COLO829 (cell line): Measurements from ENCODE around the gene VWA2.

ENCODE experiments used
- DNase-seq: peaks from one replicate; pipeline ENCODE4 v3.0.0; 2012; ENCODE audit warnings: low spot score

The VWA2 gene, protein sequence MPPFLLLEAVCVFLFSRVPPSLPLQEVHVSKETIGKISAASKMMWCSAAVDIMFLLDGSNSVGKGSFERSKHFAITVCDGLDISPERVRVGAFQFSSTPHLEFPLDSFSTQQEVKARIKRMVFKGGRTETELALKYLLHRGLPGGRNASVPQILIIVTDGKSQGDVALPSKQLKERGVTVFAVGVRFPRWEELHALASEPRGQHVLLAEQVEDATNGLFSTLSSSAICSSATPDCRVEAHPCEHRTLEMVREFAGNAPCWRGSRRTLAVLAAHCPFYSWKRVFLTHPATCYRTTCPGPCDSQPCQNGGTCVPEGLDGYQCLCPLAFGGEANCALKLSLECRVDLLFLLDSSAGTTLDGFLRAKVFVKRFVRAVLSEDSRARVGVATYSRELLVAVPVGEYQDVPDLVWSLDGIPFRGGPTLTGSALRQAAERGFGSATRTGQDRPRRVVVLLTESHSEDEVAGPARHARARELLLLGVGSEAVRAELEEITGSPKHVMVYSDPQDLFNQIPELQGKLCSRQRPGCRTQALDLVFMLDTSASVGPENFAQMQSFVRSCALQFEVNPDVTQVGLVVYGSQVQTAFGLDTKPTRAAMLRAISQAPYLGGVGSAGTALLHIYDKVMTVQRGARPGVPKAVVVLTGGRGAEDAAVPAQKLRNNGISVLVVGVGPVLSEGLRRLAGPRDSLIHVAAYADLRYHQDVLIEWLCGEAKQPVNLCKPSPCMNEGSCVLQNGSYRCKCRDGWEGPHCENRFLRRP

DNA sequence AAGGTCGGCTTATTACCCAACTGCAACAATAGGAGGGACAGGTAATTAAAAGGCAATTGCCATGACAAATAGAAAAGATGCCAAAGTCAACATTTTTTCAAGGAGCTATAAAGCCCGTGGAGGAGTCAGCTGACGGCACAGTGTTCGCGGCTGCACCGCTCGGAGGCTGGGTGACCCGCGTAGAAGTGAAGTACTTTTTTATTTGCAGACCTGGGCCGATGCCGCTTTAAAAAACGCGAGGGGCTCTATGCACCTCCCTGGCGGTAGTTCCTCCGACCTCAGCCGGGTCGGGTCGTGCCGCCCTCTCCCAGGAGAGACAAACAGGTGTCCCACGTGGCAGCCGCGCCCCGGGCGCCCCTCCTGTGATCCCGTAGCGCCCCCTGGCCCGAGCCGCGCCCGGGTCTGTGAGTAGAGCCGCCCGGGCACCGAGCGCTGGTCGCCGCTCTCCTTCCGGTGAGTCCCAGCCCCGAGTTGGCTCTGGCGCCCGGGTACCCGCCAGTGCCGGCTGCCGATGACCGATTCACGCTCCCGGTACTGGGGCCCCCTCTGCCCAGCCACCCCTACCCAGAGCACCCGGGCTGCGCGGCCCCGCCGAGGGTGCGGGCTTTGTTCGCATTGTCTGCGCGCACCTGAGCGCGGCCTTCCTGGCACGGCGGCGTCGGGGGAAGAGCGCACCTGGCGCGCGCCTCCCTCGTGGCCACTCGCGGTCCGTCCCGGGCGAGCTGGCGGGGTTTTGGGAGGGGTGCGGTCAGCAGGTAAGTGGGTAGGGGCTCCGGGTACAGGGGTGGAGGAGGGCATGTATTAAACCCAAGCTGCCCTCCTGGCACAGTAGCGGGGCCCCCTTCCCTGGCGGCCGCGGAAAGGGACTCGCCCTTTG lies at the start of gene VWA2:
VWA2 (plus strand) TSS at position 138 of the 877 bp plus-strand sequence. CDS start 9,460 bp downstream, outside the sequence.
- no peak for DNase-seq

DNA sequence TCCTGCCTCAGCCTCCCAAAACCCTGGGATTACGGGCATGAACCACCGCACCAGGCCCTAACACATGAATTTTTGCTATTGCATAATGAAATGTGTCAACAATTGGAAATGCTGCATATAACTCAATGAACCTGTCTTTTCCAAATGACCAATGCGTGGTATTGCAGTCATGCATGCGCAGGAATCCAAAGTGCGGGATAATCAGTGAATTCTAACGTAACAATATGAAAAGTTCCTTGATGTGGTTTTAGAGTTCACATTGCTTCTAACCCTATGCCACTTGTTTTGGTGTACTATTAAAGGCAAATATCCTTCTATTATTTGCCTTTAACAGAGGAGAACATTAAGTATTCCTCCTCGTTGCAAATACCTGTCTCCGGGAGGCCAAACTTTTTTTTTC lies 49.4 kb upstream of the VWA2 start:
- DNase-seq, result no peak

DNA sequence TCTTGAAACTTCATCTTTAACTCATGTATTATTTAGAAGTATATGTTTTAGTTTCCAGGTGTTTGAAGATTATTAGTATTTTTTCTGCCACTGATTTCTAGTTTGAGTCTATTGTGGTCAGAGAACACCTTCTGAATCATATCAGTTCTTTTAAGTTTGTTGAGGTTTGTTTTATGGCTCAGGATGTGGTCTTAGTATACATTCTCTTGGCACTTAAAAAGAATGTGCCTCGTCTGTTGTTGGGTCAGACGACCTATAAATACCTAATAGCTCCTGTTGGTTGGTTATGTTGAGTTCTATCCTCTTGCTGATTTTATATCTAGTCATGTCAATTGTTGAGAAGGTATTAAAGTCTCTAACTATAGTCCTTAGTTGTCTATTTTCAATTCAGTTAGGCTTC lies 44.0 kb upstream of the VWA2 start:
- DNase-seq, result no peak

DNA sequence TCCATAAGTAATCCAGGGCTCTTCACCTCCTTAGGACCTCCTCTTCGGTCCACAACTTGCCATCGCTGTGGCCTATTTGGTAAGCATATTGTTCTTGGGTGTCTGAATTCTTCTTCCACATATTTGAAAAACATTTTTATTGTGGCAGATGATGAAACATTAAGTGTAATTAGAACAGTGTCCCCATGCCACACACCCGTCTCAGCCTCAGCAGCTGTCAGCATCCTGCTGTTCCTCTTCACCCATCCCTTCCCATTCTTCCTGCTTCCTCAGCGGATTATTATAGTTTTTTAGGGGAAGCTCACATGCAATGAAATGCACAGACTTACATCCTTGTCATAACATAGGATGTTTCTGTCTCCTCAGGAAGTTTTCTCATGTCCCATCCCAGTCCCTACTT lies 39.8 kb upstream of the VWA2 start:
- no peak for DNase-seq

DNA sequence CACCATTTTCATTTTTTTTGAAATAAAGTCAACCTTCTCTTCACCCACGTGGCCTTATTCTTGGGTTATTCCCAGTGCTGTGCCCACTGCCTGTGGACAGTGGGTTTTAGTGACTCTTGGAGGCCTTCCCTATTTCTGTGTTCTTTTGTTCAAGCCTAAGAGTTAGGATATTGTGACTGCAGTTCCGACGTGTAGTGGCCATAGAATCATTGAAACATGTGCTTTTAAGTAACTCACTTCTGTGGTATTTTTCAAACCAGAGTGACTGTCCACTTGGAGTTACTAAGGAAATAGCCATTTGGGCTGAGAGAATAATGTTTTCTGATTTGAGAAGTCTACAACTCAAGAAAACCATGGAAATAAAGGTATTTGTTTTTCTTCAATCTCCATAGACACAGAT lies 36.2 kb upstream of the VWA2 start:
- no peak for DNase-seq

DNA sequence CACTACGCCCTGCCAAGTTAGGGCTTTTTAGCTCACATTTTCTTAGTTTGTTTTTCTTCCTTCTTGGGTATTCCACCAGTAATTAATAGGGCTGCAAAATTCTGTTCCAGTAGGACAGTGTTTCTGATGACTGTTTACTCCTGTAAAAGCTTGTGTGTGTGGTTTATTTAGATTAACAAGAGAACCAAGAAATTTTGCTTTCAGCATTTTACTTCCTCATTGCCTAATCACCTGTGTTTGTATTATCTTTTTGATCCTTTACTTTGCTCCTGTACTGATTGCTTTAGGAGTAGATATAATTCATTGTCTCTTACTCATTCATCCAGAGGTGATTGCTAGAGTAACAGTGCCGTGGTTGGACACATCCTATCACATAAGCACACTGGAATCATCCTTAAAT lies 32.2 kb upstream of the VWA2 start:
- no peak for DNase-seq

DNA sequence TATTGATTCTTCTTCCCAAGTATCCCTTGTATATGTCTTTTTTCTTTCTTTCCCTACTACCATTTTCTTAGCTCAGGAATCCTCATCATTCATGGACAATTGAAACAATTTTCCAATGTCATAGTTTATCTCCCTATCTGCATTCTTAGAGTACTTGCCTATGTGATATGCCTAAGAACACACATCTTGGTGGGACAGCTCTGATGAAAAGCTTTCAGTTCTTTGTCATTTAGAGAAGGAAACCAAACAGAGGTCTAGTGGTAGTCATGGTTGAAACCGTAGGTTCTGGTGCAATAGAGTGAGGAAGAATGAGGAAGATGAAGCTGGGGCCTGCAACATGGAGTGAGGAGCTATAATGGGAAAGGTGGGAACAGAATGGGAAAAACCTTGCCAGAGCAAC lies 31.7 kb upstream of the VWA2 start:
- no peak for DNase-seq

DNA sequence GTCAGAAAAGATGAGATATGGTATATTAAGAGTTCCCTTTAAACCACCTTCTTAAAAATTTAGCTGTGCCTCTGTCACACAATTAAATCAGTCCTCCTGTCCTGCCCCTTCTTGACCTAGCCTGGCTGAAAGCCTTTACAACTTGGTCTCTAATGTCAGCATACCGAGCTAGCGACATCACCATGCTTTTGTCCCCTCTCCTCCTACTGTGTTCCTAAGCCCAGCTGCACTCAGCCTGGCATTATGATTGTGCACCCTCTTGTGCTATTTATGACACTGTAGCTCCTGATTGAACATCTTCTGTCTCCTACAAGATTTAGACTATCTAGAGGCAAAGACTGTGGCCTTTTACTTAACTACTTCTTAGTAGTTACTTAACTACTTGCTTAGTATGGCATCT lies 30.7 kb upstream of the VWA2 start:
- DNase-seq, result no peak

DNA sequence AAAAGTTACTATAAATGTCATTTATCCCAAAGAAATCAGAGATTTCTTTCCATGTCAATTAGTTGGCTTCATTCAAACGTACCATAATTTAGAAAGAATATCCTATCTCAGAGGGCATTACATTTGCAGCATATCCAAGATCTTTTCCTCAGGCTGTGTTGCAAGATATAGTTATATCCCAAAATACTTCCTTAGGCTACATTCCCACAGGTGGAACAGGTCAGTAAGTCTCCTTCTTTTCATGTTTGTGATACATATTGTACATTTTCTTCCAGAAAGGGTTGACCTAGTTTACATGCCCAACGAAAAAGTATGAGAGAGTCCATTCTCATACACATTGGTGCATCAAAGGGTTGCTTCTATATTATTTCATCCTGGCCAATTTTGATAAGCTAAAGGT lies 26.9 kb upstream of the VWA2 start:
- DNase-seq, result no peak

DNA sequence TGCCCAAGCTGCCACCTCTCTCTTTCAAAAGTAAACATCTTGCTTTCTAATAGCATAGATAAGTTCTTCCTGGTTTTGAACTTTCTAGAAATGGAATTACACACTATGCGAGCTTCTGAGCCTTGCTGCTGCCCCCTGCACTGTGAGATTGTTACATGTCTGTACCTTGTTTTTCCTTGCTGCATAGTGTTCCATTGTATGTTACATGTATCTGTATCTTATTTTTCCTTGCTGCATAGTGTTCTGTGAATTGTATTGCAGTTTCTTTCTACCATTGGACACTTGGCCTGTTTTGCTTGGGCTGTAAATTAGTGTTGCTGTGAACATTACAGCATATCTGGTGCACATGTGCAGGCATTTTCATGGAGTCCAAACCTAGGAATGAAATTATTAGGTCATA lies 24.0 kb upstream of the VWA2 start:
- no peak for DNase-seq

DNA sequence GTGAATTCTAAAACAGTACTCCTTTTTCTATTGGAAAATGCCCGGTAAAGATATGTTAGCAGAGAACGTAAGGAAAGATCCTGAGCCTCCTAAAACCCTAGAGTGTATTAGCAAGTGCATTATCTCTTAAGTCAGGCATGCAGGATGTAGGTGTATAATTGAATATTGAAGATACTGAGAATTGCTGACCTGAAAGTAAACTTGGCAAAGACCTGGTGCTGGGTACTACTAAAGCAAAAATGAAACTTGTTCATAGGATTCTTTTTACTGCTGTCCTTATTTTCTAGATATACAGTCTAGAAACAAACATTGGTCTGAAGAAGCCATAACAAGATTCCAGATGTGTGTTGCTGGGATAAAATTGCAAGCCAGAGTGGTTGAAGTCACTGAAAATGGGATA lies 18.8 kb upstream of the VWA2 start:
- no peak for DNase-seq

DNA sequence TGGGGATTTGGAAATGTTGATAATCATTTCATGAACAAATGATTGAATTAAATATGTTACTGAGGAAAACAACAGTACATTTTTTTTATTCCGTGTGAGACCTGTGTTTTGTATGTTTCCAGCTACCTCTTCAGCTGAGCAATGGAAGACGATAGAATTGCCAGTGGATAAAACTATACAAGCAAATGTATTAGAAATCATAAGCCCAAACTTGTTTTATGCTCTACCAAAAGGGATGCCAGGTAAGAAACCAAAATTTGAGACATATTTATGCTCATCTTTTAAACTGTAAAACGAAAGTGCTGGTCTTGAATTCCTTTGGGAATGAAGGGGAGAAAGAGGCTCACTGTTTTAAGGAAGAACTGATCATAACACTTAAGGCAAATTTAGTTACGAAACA lies 17.8 kb upstream of the VWA2 start:
- no peak for DNase-seq

DNA sequence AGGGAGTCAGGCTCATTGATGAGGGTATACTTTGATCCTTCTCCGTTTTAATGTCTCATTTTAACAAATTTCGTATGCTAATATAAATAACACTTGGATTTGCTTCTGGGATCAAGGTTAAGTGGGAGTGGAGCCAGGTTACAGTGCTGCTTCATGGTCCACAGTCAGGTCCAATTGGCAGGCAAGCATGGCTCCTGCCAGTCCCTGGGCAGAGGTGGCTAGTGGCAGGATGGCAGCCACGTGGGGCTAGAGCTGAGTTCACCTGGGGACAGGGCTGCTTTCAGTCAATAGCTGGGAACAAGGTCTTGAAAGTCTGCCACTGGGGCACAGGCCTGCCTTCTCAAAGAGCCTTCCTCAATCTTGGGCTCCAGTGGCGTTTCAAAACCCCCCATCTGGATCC lies 16.0 kb upstream of the VWA2 start:
- no peak for DNase-seq

DNA sequence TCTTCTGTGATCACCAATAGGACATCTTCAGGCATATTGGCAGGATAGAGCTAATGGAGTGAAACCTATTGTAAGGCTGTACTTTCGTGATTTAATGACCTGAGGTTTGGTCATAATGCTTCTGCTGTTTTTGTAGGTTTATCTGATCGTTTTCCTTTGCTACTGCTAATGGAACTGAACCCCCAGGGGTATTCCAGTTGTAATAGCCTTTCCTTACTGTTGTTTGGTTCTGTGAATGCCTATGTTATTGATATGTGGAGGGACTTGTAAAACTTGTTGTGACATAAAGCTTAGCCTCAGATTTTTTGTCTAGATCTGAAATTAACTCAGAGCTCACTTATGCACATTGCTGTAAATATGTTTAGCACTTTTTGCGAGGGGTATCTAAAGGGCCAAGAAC lies 10.9 kb upstream of the VWA2 start:
- DNase-seq, result no peak

DNA sequence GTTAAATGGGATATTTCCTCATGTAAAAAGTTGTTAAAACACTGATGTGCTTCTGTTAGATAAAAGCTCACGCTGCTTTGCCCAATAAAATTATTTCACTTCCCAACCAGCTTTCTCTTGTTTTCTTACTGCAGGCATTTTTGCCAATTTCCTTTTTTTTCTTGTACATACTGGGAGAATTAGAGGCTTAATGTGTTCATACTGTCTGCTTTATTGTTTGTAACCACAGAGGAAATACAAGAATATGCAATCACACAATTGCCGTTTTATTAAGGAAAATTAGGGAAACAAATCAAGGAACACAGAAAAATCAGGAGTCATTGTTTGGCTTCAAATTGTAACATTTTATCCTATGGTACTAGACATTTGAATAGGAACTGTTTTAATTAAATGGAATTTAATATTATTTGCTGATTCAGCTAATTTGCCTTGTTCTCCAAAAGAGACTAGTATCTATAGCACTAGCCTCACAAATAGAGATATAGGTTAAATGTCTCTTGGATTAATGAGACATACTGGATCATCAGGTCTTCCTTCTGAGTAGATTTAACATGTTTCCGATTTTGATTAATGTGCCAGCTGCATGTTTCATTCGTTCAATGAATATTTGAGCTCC lies 6.4 kb upstream of the VWA2 start:
- no peak for DNase-seq

DNA sequence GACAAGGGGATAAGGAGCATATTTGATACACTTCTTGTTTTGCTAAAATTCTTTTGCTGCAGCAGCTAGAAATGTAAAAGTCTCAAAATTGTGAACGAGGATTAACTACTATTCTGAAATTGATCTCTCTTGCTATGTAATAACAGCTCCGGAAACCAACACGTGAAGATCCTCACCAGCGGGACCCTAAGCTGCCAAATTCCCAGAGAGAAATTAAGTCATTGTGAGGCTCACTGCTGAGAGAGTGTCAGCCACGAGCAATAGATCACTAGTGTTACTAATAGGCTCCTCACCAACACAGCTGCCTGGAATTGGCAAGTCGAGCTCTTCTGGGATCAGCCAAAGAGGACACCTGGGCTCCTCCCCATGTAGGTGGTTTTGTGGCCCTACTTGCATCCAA lies 5.6 kb upstream of the VWA2 start:
- DNase-seq, result no peak

DNA sequence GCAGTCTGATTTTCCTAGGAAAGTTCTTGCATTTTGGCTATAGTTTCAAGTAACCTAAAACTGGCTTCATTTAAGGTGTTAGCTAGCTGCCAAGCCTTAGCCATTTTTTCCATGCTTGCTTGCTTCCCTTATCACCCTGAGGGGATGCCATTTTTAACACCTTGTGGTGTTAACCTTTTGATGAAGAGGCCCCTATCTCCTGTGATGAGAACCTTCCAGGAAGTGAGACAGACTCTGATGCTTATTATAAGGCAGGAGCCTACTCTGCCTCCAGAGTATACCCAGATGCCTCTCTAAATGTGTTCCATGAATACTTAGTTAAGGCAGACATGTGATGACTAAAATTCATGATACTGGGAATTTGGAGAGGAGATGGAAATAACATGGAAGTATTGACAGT lies 4.9 kb upstream of the VWA2 start:
- no peak for DNase-seq

DNA sequence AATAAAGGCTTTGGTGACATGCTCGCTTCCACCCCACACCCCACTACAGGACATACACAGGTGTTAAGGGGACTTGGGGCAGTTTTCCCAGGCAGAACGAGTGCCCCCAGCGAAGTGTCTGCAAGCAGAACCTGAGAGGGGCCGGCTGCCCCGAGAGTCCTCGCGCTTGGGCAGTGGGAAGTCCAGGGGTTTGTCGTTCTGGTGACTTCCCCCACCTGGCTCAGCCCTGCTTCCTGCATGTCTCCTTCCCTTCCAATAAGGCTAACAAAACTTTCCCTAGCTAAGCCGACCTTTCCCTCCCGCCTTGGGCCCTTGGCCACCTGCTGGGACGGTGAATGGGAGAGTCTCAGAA lies 916 bp downstream of the VWA2 start:
- no peak for DNase-seq

DNA sequence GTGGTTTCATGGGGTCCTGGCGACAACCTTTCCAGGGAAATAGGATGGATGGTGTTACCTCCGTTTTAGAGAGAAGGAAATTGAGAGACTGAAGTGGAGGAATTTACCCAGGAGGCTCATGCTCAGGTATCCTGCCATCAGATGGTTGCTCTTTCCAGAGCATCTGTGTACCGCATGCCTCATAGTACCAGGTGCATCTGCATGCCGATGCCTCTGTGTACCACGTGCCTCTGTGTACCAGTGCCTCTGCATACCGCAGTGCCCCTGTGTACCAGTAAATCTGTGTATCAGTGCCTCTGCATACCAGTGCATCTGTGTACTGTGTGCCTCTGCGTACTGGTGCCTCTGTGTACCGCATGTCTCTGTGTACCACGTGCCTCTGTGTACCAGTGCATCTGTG lies 3.2 kb downstream of the VWA2 start:
- DNase-seq, result no peak

DNA sequence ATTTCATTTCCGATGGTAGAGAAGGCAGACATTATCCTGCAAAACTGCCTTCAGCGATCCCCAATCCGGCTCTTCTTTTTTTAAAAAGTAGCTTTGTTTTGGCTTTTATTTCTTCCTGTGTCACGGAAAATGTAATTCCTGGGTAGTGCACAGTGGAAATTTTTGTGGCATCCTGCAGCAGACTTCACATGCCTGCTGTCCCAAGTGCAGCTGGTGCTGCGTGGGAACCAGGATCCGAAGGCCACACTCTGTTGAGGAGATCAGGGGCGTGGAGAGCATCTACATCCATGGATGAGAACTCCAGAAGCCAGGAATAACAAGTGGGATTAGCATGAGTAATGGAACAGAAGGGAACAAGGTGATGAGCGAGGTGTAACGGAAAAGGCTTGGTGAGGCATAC lies 4.6 kb downstream of the VWA2 start:
- DNase-seq, result no peak

DNA sequence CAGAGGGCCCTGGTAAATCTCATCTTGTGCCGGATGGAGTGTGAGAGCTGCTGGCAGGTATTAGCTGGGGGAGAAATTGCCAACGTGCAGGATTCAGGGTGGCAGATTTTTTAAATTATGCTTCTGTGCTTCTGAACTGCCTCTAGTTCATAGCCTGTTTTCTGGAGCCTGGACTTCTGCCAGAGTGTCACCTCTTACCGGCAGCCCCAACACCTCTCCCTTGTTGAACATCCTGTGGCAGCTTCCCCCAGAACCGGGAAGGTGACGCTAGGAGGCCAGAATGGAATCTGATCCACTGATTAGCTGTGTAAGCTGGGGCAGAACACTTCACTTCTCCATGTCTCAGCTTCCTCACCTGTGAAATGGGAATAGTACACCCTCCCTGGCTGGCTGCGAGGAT lies 5.1 kb downstream of the VWA2 start:
- no peak for DNase-seq

DNA sequence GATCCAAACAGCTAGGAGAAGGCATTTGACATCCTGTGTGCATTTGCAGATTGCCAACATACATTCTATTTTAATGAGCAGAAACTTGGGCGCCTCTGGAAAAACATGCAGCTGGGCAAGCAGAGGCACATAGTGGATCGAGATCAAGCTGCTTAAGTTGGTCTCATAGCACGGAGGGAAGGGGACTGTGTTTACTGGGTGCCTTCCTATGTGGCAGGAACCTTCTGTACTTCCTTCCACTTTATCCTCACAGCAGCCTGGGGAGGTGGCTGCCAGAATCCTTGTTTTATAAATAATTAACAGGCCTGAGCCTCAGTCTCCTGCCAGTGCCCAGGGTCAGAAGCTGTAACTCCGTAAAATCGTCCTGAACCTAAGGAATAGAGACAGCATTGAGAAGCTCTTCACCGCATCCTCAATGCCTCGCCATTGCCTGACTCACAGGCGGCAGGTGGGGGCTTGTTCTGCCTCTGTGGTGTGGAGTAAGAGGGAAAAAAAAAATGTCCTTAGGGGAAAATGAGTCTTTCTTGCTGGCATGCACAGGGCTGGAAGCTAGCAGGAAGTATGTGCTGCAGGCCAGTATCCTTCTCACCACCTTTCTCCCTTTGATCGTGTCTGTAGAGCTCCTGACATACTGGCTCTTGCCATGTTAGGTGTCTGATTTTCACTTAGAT lies 6.2 kb downstream of the VWA2 start:
- no peak for DNase-seq
